Ovary (tissue), 3 donors: ENCODE results near the gene AOC2.

Source experiments
- EP300 ChIP-seq: sonication (generic); formaldehyde crosslinking; IDR thresholded peaks from one replicate; pipeline ENCODE4 v1.6.1; 2017; ENCODE audit warnings: antibody characterized with exemption
- POLR2A ChIP-seq: fragments of 450-650 bp; IDR thresholded peaks from one replicate; pipeline ENCODE4 v1.6.1; 2017; ENCODE audit warnings: antibody characterized with exemption, mild to moderate bottlenecking, moderate library complexity
- TF ChIP-seq, protein P1 (sequence below), 3 donors: fragments of 450-650 bp in 2 of 3; fragments of 200-600 bp in 1 of 3; IDR thresholded peaks; one replicate each; pipeline versions ENCODE4 v1.5.1 to v1.8.0; 2016 to 2022; ENCODE audit warnings: antibody characterized with exemption in 3 of 3, mild to moderate bottlenecking in 1 of 3
- donor health status: DM: no; HTN: no; CAD: no.

DNA sequence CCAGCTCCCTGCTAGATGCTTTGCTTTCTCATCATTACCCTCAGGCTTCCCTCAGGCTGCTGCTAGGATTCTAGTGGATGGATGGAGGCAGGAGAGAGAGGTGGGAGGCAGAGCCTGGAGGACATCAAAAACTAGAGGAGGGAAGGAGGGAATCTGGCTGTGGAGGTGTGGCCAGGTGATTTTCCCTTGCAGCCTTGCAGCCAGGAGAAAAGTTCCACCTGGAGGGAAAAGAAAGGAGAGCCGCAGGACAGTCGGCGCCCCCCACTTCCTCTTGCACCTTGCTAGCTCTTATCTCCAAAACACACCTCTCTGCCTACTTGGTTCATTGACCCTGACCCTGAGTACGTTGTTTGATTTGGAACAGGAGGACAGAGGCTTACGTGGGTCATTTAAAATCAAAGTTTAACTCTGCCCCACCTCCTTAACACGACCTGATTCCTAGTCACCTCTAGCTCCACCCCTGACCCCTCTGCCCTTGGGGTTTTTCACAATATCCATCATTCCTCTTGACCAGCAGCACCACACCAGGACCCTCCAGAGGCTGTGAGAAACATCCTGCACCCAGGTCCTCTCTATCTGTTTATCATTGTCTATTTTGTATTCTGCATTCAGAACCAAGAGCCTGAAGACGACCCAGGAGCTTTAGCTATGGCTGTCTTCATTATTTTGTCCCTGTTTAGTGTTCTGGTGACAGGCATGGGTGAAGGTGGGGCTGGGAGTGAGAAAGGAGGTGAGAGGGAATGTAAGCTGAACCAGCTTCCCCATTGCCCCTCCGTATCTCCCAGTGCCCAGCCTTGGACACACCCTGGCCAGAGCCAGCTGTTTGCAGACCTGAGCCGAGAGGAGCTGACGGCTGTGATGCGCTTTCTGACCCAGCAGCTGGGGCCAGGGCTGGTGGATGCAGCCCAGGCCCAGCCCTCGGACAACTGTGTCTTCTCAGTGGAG is 22.5 kb downstream of the AOC2 start:
- TF ChIP-seq, protein P1, sequence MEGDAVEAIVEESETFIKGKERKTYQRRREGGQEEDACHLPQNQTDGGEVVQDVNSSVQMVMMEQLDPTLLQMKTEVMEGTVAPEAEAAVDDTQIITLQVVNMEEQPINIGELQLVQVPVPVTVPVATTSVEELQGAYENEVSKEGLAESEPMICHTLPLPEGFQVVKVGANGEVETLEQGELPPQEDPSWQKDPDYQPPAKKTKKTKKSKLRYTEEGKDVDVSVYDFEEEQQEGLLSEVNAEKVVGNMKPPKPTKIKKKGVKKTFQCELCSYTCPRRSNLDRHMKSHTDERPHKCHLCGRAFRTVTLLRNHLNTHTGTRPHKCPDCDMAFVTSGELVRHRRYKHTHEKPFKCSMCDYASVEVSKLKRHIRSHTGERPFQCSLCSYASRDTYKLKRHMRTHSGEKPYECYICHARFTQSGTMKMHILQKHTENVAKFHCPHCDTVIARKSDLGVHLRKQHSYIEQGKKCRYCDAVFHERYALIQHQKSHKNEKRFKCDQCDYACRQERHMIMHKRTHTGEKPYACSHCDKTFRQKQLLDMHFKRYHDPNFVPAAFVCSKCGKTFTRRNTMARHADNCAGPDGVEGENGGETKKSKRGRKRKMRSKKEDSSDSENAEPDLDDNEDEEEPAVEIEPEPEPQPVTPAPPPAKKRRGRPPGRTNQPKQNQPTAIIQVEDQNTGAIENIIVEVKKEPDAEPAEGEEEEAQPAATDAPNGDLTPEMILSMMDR (IDR thresholded peaks at IDR 0.05): no peak
- TF ChIP-seq EP300 (no peak), POLR2A (no peak)
